Prostate gland (tissue), 2 donors: ENCODE measurements around the gene NFATC1.

Experiments
- POLR2A ChIP-seq: fragments of 450-650 bp; IDR thresholded peaks from one replicate; pipeline ENCODE4 v1.6.1; 2016; ENCODE audit warnings: antibody characterized with exemption, mild to moderate bottlenecking
- POLR2AphosphoS5 ChIP-seq: sonication (generic); formaldehyde crosslinking; IDR thresholded peaks from one replicate; pipeline ENCODE4 v1.6.1; 2017; ENCODE audit warnings: antibody characterized with exemption
- TF ChIP-seq, protein P1 (sequence below), 4 experiments: fragments of 200-600 bp in 2 of 4; fragments of 450-650 bp in 2 of 4; sonication (generic) in 2 of 4; IDR thresholded peaks; 1 replicate in 3 of 4; 2 replicates in 1 of 4; pipeline ENCODE4 v1.5.1; 2016 to 2019; ENCODE audit warnings: antibody characterized with exemption in 4 of 4, mild to moderate bottlenecking in 2 of 4, moderate library complexity in 2 of 4

GRCh38 chr18:79402977-79403722, 7.4 kb downstream of the NFATC1 start:
- TF ChIP-seq POLR2A (no peak), POLR2AphosphoS5 (peak; percentile 4)
- TF ChIP-seq, protein P1, sequence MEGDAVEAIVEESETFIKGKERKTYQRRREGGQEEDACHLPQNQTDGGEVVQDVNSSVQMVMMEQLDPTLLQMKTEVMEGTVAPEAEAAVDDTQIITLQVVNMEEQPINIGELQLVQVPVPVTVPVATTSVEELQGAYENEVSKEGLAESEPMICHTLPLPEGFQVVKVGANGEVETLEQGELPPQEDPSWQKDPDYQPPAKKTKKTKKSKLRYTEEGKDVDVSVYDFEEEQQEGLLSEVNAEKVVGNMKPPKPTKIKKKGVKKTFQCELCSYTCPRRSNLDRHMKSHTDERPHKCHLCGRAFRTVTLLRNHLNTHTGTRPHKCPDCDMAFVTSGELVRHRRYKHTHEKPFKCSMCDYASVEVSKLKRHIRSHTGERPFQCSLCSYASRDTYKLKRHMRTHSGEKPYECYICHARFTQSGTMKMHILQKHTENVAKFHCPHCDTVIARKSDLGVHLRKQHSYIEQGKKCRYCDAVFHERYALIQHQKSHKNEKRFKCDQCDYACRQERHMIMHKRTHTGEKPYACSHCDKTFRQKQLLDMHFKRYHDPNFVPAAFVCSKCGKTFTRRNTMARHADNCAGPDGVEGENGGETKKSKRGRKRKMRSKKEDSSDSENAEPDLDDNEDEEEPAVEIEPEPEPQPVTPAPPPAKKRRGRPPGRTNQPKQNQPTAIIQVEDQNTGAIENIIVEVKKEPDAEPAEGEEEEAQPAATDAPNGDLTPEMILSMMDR (IDR thresholded peaks at IDR 0.05) = no peak
